HepG2 (cell line): ENCODE measurements around the gene INKA2.

Experiments
- IRF2 ChIP-seq: IDR thresholded peaks from 2 replicates; pipeline ENCODE4 v1.6.1; 2018; ENCODE audit warnings: missing genetic modification reagents, missing compliant biosample characterization
- POLR2A ChIP-seq, 2 experiments: IDR thresholded peaks; 2 replicates each; pipeline ENCODE4 v1.6.1; 2011; ENCODE audit warnings: low read depth in 2 of 2, low read length in 2 of 2, mild to moderate bottlenecking in 1 of 2, moderate library complexity in 1 of 2; ENCODE audit not compliant: insufficient read depth in 1 of 2
- ZNF407 ChIP-seq: sonication (generic); formaldehyde crosslinking; IDR thresholded peaks from one replicate; pipeline ENCODE4 v1.5.1; 2020; ENCODE audit warnings: mild to moderate bottlenecking, missing genetic modification reagents; ENCODE audit errors: not compliant biosample characterization
- ZNF510 ChIP-seq: sonication (generic); formaldehyde crosslinking; IDR thresholded peaks from 2 replicates; pipeline ENCODE4 v1.4.0; 2020; ENCODE audit warnings: low read depth, mild to moderate bottlenecking, missing genetic modification reagents

DNA sequence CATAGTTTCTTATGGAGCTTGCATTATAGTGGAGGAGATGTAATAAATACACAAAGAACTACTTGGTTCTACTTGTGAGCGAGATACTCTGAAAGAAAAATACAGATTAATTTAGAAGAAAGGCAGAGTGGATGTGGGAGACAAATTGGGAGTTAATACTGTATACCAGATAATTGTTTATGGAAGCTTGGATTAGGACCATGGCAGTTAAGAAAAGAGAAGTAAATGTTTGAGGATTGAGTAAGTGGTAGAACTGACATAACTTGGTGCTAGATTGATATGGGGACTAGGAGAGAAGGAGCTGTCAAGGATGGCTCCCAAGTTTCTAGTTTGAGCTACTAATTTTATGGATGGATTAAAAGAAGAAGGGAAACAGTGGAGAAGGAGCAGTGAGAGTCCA is 47.3 kb downstream of the INKA2 start:
- TF ChIP-seq ZNF407 (CRISPR knock-in tag) (no peak), ZNF510 (CRISPR knock-in tag) (no peak), IRF2 (CRISPR knock-in tag) (no peak), POLR2A (IDR thresholded peaks at IDR 0.05; ENCODE audit: insufficient read depth in 1 of 2, low read depth in 2 of 2, low read length in 2 of 2) (no peak)
